H1 (cell line): Measurements from ENCODE around the gene LRRTM4. TPM values are rescaled to one million over a fixed set of nuclear protein-coding genes. Genes with fewer than 3 reads are reported as not detected.

ENCODE experiments used
- CTCF ChIA-PET: fragments of 300-600 bp; sonication (Branson Sonifier 250); formaldehyde crosslinking; loops from one replicate; lab custom pipeline; 2021; ENCODE audit not compliant: partially characterized antibody; lab: Charles Lee
- POLR2A ChIA-PET: fragments of 300-600 bp; sonication (Branson Sonifier 250); formaldehyde crosslinking; loops from one replicate; lab custom pipeline; 2021; ENCODE audit warnings: inconsistent platforms; ENCODE audit not compliant: partially characterized antibody; lab: Charles Lee
- DNase-seq, 2 experiments: peaks; one replicate each; pipeline versions ENCODE4 v3.0.0 to v3.0.0-alpha.2; 2010 to 2022; ENCODE audit warnings: low spot score in 2 of 2, low read depth in 1 of 2, mixed read lengths in 1 of 2
- FAIRE-seq: peaks from 2 replicates; lab custom pipeline; 2011; peaks lifted over from hg19 to GRCh38; lab: Jason Lieb, UNC
- H2AFZ ChIP-seq: 2 replicates; pipeline ENCODE4 v1.8.1; 2012; ENCODE audit warnings: low read length, inconsistent platforms
- H2AK5ac ChIP-seq: 2 replicates; pipeline ENCODE4 v1.6.1; 2013; ENCODE audit warnings: low read depth, low read length
- H2BK120ac ChIP-seq: replicated peaks from 2 replicates; pipeline ENCODE3; 2013; ENCODE audit warnings: low read depth, low read length, inconsistent platforms
- H2BK12ac ChIP-seq: 2 replicates; pipeline ENCODE4 v1.6.1; 2013; ENCODE audit warnings: low read depth, low read length
- H2BK15ac ChIP-seq: 2 replicates; pipeline ENCODE4 v1.6.1; 2013; ENCODE audit warnings: low read length
- H2BK20ac ChIP-seq: 2 replicates; pipeline ENCODE4 v1.6.1; 2013; ENCODE audit warnings: low read length
- H2BK5ac ChIP-seq: 2 replicates; pipeline ENCODE4 v1.6.1; 2013; ENCODE audit warnings: low read depth, low read length
- H3K14ac ChIP-seq: 2 replicates; pipeline ENCODE4 v1.6.1; 2013; ENCODE audit warnings: inconsistent platforms; ENCODE audit not compliant: insufficient read length
- H3K18ac ChIP-seq: 2 replicates; pipeline ENCODE4 v1.6.1; 2013; ENCODE audit warnings: low read length; ENCODE audit errors: extremely low read depth
- H3K23ac ChIP-seq: 2 replicates; pipeline ENCODE4 v1.6.1; 2013; ENCODE audit warnings: inconsistent platforms; ENCODE audit not compliant: insufficient read length
- H3K23me2 ChIP-seq: 2 replicates; pipeline ENCODE4 v1.6.1; 2013; ENCODE audit warnings: low read depth, low read length
- H3K27ac ChIP-seq: 2 replicates; pipeline ENCODE4 v1.6.1; 2011; ENCODE audit warnings: low read depth, low read length, inconsistent platforms
- H3K27me3 ChIP-seq, 4 experiments: replicated peaks in 1 of 4; 1 replicate in 1 of 4; 2 replicates in 3 of 4; pipeline versions ENCODE4 v1.6.1 to v1.8.1; 2011 to 2013; ENCODE audit warnings: low read length in 3 of 4, mild to moderate bottlenecking in 3 of 4, inconsistent platforms in 2 of 4, mixed read lengths in 2 of 4, moderate library complexity in 1 of 4; ENCODE audit not compliant: control insufficient read depth in 3 of 4, insufficient read depth in 3 of 4; ENCODE audit errors: extremely low read depth in 1 of 4
- H3K36me3 ChIP-seq, 4 experiments: 2 replicates each; pipeline versions ENCODE4 v1.6.1 to v1.8.1; 2011 to 2013; ENCODE audit warnings: mild to moderate bottlenecking in 4 of 4, low read length in 3 of 4, moderate library complexity in 2 of 4, control low read depth in 1 of 4, inconsistent platforms in 1 of 4; ENCODE audit not compliant: insufficient read depth in 4 of 4, control insufficient read depth in 2 of 4
- H3K4ac ChIP-seq: replicated peaks from 2 replicates; pipeline ENCODE3; 2013; ENCODE audit warnings: low read length, low read depth, mixed read lengths, inconsistent platforms; ENCODE audit not compliant: insufficient read length
- H3K4me1 ChIP-seq, 4 experiments: replicated peaks in 1 of 4; 1 replicate in 1 of 4; 2 replicates in 3 of 4; pipeline versions ENCODE4 v1.6.1 to v1.8.1; 2011 to 2013; ENCODE audit warnings: low read length in 3 of 4, inconsistent platforms in 2 of 4, mixed read lengths in 1 of 4; ENCODE audit not compliant: insufficient read depth in 4 of 4, control insufficient read depth in 3 of 4
- H3K4me2 ChIP-seq, 2 experiments: 2 replicates each; pipeline versions ENCODE4 v1.6.1 to v1.8.1; 2011 to 2013; ENCODE audit warnings: low read depth in 2 of 2, low read length in 2 of 2, control low read depth in 1 of 2, inconsistent platforms in 1 of 2, mild to moderate bottlenecking in 1 of 2; ENCODE audit not compliant: insufficient read depth in 1 of 2
- H3K4me3 ChIP-seq, 4 experiments: fragments of 200-600, 300-600 bp in 1 of 4; sonication (generic), shearing (Covaris generic), sonication (Bioruptor Twin) in 1 of 4; 2 replicates each; pipeline versions ENCODE4 v1.5.1 to v1.8.1; 2011 to 2016; ENCODE audit warnings: low read length in 4 of 4, low read depth in 3 of 4, control low read depth in 2 of 4, inconsistent platforms in 2 of 4, mild to moderate bottlenecking in 2 of 4, mixed read lengths in 1 of 4, moderate library complexity in 1 of 4; ENCODE audit not compliant: insufficient read depth in 2 of 4; ENCODE audit errors: extremely low read depth in 1 of 4
- H3K56ac ChIP-seq: replicated peaks from 2 replicates; pipeline ENCODE3; 2013; ENCODE audit warnings: low read depth, mild to moderate bottlenecking, mixed read lengths, low read length, inconsistent platforms; ENCODE audit not compliant: insufficient read length
- H3K79me1 ChIP-seq: 2 replicates; pipeline ENCODE4 v1.6.1; 2013; ENCODE audit warnings: low read depth, low read length, control low read depth
- H3K79me2 ChIP-seq, 2 experiments: 2 replicates each; pipeline versions ENCODE4 v1.6.1 to v1.8.1; 2012 to 2013; ENCODE audit warnings: low read length in 2 of 2, mild to moderate bottlenecking in 2 of 2, inconsistent platforms in 1 of 2; ENCODE audit not compliant: insufficient read depth in 2 of 2, control insufficient read depth in 1 of 2
- H3K9ac ChIP-seq, 4 experiments: replicated peaks in 1 of 4; 1 replicate in 1 of 4; 2 replicates in 3 of 4; pipeline versions ENCODE4 v1.6.1 to v1.8.1; 2011 to 2013; ENCODE audit warnings: low read depth in 3 of 4, low read length in 3 of 4, control low read depth in 2 of 4, mild to moderate bottlenecking in 2 of 4, moderate library complexity in 2 of 4, inconsistent platforms in 1 of 4; ENCODE audit errors: extremely low read depth in 1 of 4
- H3K9me3 ChIP-seq, 2 experiments: 2 replicates each; pipeline versions ENCODE4 v1.6.1 to v1.8.1; 2012 to 2013; ENCODE audit warnings: mild to moderate bottlenecking in 2 of 2, moderate library complexity in 2 of 2, control low read depth in 1 of 2, inconsistent platforms in 1 of 2, low read depth in 1 of 2, low read length in 1 of 2, mixed read lengths in 1 of 2; ENCODE audit not compliant: insufficient read depth in 2 of 2
- H4K20me1 ChIP-seq, 2 experiments: replicated peaks in 1 of 2; 2 replicates each; pipeline versions ENCODE3 to v1.8.1; 2011 to 2013; ENCODE audit warnings: inconsistent platforms in 2 of 2, low read length in 2 of 2, mild to moderate bottlenecking in 1 of 2; ENCODE audit not compliant: insufficient read depth in 2 of 2, control insufficient read depth in 1 of 2
- H4K5ac ChIP-seq: 2 replicates; pipeline ENCODE4 v1.6.1; 2013; ENCODE audit warnings: low read length, low read depth, mixed read lengths, inconsistent platforms; ENCODE audit not compliant: insufficient read length
- H4K8ac ChIP-seq: 2 replicates; pipeline ENCODE4 v1.8.0; 2013; ENCODE audit warnings: mild to moderate bottlenecking, moderate library complexity, low read length, inconsistent platforms; ENCODE audit not compliant: insufficient read depth; ENCODE audit errors: extremely low read depth
- H4K91ac ChIP-seq: replicated peaks from 2 replicates; pipeline ENCODE3; 2013; ENCODE audit warnings: low read length, mixed read lengths, inconsistent platforms; ENCODE audit not compliant: insufficient read length
- CBX5 ChIP-seq: fragments of 300-800, 300-1000 bp; sonication (generic); IDR thresholded peaks from 2 replicates; pipeline ENCODE4 v1.7.1; 2016; ENCODE audit warnings: antibody characterized with exemption, low read length, low read depth
- CHD1 ChIP-seq: IDR thresholded peaks from 2 replicates; pipeline ENCODE4 v1.6.1; 2012; ENCODE audit warnings: low read depth, low read length, improper control_type of control experiment
- CREB1 ChIP-seq: IDR thresholded peaks from 2 replicates; pipeline ENCODE4 v1.6.1; 2012; ENCODE audit warnings: inconsistent platforms
- EZH2 ChIP-seq: fragments of 200-600 bp; sonication (generic); IDR thresholded peaks from 2 replicates; pipeline ENCODE4 v1.7.1; 2012; ENCODE audit warnings: low read depth, mild to moderate bottlenecking, moderate library complexity, low read length, inconsistent platforms; ENCODE audit not compliant: severe bottlenecking
- PHF8 ChIP-seq: fragments of 200-600 bp; sonication (generic); conservative IDR thresholded peaks from 2 replicates; pipeline ENCODE4 v1.7.1; 2012; ENCODE audit warnings: low read depth, mild to moderate bottlenecking, inconsistent platforms, low read length, moderate library complexity
- RFX5 ChIP-seq: IDR thresholded peaks from 2 replicates; pipeline ENCODE4 v1.6.1; 2011; ENCODE audit warnings: low read depth, low read length, improper control_type of control experiment, borderline replicate concordance
- RNF2 ChIP-seq: fragments of 200-900, 300-1000 bp; sonication (generic); IDR thresholded peaks from 2 replicates; pipeline ENCODE4 v1.7.1; 2016; ENCODE audit warnings: borderline replicate concordance, low read depth, mild to moderate bottlenecking, antibody characterized with exemption, low read length; ENCODE audit not compliant: poor library complexity, severe bottlenecking; ENCODE audit errors: missing control alignments
- SIN3A ChIP-seq, 2 experiments: IDR thresholded peaks in 1 of 2; conservative IDR thresholded peaks in 1 of 2; 2 replicates each; pipeline ENCODE4 v1.6.1; 2011 to 2012; ENCODE audit warnings: low read length in 2 of 2, improper control_type of control experiment in 1 of 2, low read depth in 1 of 2, mild to moderate bottlenecking in 1 of 2
- TBP ChIP-seq: IDR thresholded peaks from 2 replicates; pipeline ENCODE4 v1.6.1; 2011; ENCODE audit warnings: low read depth, low read length, improper control_type of control experiment
- WGBS, 2 experiments: shearing (Covaris generic) in 1 of 2; methylation state at CpG; one replicate each; pipeline versions ENCODE4 v1.1.6 to v1.1.7; 2013 to 2015; ENCODE audit warnings: low lambda C conversion rate in 2 of 2, mixed read lengths in 2 of 2, inconsistent platforms in 1 of 2, low coverage in 1 of 2, missing lambda C conversion rate in 1 of 2; ENCODE audit not compliant: insufficient replicate concordance in 2 of 2, insufficient coverage in 1 of 2, insufficient read length in 1 of 2; ENCODE audit errors: extremely low coverage in 1 of 2, missing lambda C conversion rate in 1 of 2; 5-methylcytosine and 5-hydroxymethylcytosine counted together
- polyA plus RNA-seq, 7 experiments: library from polyadenylated mRNA; depleted of rRNA in 3 of 7; stranded (reverse) in 5 of 7; unstranded in 2 of 7; fragments of >200 nt in 5 of 7; fragments of 200-250 nt in 2 of 7; gene quantifications; 1 replicate in 5 of 7; 2 replicates in 1 of 7; 4 replicates in 1 of 7; pipeline versions ENCODE4 v1.2.1 to v1.2.3, GENCODE V29; 2011 to 2013; ENCODE audit warnings: missing spikeins in 2 of 7, mixed read lengths in 2 of 7
- total RNA-seq: library from RNA; stranded (reverse); fragmentation: NEBNext Ultra II Directional; extraction: Animal tissue kit (Norgen Biotek cat#: 25700); gene quantifications from 2 replicates; pipeline ENCODE4 v1.2.1, GENCODE V29; 2021

LRRTM4 gene
- total and polyA plus RNA-seq, 2 of the 8 experiments (the other 6 are each of a cell fraction or from before 2014, with no cell fraction given) = 3.6 to 9.5 TPM

GRCh38 chr2:76984359-76984758 lies 537.8 kb downstream of the LRRTM4 start:
- no peak overlapping the region for H2BK5ac ChIP-seq
- no peak overlapping the region for H3K14ac ChIP-seq
- no peak overlapping the region for H3K56ac ChIP-seq
- H3K79me1 ChIP-seq = no peaks in the 10 kb centered on the region
- ChIA-PET CTCF (no interaction called here), POLR2A (interaction anchor here (0.9 to 1.2 kb wide), 2 partner anchors 16 to 34 kb away, joined by 3 read pairs; no protein-coding TSS in a partner anchor)
- H3K9ac ChIP-seq = no peak overlapping the region
- H2BK20ac ChIP-seq = no peak overlapping the region
- no peak overlapping the region for H4K5ac ChIP-seq
- peaks cover 0 to 3% (median 0%) of the 10 kb centered on the region in 4 experiments; a peak in 1 of 7 replicates for H3K4me1 ChIP-seq
- H3K4ac ChIP-seq = no peak overlapping the region
- no peak overlapping the region for H3K4me3 ChIP-seq
- no peak for FAIRE-seq
- WGBS, 2 experiments = 94% methylated on average over 2 of the region's 2 CpGs; no CpG with 5 or more reads in 1 of the 2 experiments
- no peak for DNase-seq
- H4K91ac ChIP-seq = no peak overlapping the region
- no peaks in the 10 kb centered on the region for H3K79me2 ChIP-seq
- no peak overlapping the region for H2BK15ac ChIP-seq
- H3K4me2 ChIP-seq = no peak overlapping the region
- H4K8ac ChIP-seq = no peak overlapping the region
- no peak overlapping the region for H2AFZ ChIP-seq
- H3K36me3 ChIP-seq = no peaks in the 10 kb centered on the region
- H3K23ac ChIP-seq = no peak overlapping the region
- H3K18ac ChIP-seq = no peak overlapping the region
- H2BK12ac ChIP-seq = no peak overlapping the region
- H3K23me2 ChIP-seq = no peaks in the 10 kb centered on the region
- H3K27me3 ChIP-seq = no peaks in the 10 kb centered on the region
- H3K9me3 ChIP-seq = no peaks in the 10 kb centered on the region
- H4K20me1 ChIP-seq = no peaks in the 10 kb centered on the region
- no peak overlapping the region for H2AK5ac ChIP-seq
- TF ChIP-seq PHF8 (no peak), TBP (no peak), RNF2 (no peak), SIN3A (conservative IDR thresholded peaks at IDR 0.05 in 1 of 2, IDR thresholded peaks at IDR 0.05 in 1 of 2; ENCODE audit: low read depth in 1 of 2, low read length in 2 of 2) (no peak), CREB1 (no peak), EZH2 (no peak), CHD1 (no peak), CBX5 (no peak), RFX5 (no peak)
- no peak overlapping the region for H3K27ac ChIP-seq
- no peak overlapping the region for H2BK120ac ChIP-seq
